ENCODE measurements around the gene CLDN22. TPM values are rescaled to one million over a fixed set of nuclear protein-coding genes. Genes with fewer than 3 reads are reported as not detected.

CLDN22 gene
- total RNA-seq, result not detected in 2 replicates

DNA sequence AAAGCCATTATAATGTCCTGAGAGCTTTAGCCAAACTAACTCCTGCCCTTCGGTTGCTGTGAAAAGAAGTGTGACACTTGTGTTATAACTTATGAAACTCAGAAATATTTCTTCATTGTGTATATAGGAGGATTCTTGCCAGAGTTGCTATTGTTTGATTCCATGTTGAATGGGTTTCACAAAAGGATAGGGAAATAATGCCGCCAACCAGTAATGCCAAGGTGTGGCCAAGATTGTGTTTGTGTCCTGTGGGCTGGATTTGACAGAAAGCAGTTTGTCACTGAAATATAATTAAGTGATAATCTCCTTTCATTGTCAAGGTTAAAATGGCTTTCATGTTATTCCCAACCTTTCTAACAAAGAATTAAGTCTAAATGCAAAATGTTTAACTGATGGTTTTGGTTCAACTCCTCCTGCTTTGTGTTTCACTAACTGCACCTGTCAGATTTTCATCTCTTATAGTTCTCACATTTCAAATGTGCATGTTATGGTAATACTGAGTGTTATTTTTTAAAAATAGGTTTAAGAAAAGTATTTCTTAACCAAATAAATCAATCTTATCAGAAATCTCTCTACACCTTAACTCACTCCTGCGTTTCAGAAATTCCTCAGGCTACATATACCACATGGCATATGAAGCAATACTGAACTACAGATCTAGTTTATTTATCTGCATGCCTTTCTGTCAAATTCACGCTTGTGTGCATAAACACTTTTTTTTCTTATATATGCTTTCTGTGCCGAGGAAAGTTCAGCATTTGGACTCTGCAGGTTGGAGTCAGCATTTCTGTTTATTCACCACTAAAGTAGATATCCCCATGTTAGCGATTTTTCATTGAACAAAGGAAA, at the start of gene CLDN22:
Gene CLDN22 (minus strand): TSS at position 66 of the 849 bp plus-strand sequence. CDS start 58 bp downstream, at position 8.

GRCh38 chr4:183322326-183322725, 2.2 kb upstream of the CLDN22 start, which contains the start of gene CLDN24:
Gene CLDN24, minus strand, starts transcription at chr4:183322426. Its CDS starts 0 bp downstream, at chr4:183322426.

Other genes with a start within 250 kb of the CLDN22 start
- gene WWC2, start 221.0 kb downstream of the CLDN22 start, total RNA-seq, result 26.8 and 37.9 TPM in 2 replicates
- not detected in 2 replicates for gene CLDN24, start 2.1 kb upstream of the CLDN22 start, total RNA-seq
- 20.4 and 22.6 TPM in 2 replicates for gene CDKN2AIP, start 124.4 kb upstream of the CLDN22 start, total RNA-seq
- gene ING2, start 184.8 kb upstream of the CLDN22 start, total RNA-seq, result 8.6 and 19.6 TPM in 2 replicates